HG03571 (cell line): ENCODE results near the gene CCDC28B.
A peak's percentile ranks its signal among the peaks of the same experiment; 100 is the strongest.

Source experiments
- ATAC-seq: cut with Tn5 transposase; IDR thresholded peaks from one replicate; pipeline ENCODE4 v1.9.1; 2021; ENCODE audit not compliant: unreplicated experiment

The CCDC28B gene

GRCh38 chr1:32249831-32250525 is 49.6 kb downstream of the CCDC28B start:
- ATAC-seq: peak; percentile 40

GRCh38 chr1:32250893-32251716 is 50.7 kb downstream of the CCDC28B start, which contains the start of gene LCK:
TSS of gene LCK (plus strand) at chr1:32251265. CDS start at chr1:32274330, 23,065 bp downstream.
- ATAC-seq: no peak
